HepG2 (cell line): ENCODE measurements around the gene PSORS1C1. TPM values are rescaled to one million over a fixed set of nuclear protein-coding genes. Genes with fewer than 3 reads are reported as not detected.

ENCODE experiments used
- ATF2 ChIP-seq: sonication (generic); formaldehyde crosslinking; IDR thresholded peaks from 2 replicates; pipeline ENCODE4 v1.4.0; 2020; ENCODE audit warnings: missing genetic modification reagents
- CTCF ChIP-seq: sonication (generic); formaldehyde crosslinking; IDR thresholded peaks from 2 replicates; pipeline ENCODE4 v1.5.0; 2020; ENCODE audit warnings: mild to moderate bottlenecking, missing genetic modification reagents, moderate library complexity
- HBP1 ChIP-seq: IDR thresholded peaks from 2 replicates; pipeline ENCODE4 v1.6.1; 2016; ENCODE audit warnings: low read depth, control low read depth
- JARID2 ChIP-seq: sonication (generic); formaldehyde crosslinking; IDR thresholded peaks from 2 replicates; pipeline ENCODE4 v1.8.1; 2023; ENCODE audit warnings: missing genetic modification reagents, inconsistent platforms; ENCODE audit not compliant: insufficient replicate concordance
- MAZ ChIP-seq, 2 experiments: sonication (generic) in 1 of 2; formaldehyde crosslinking in 1 of 2; IDR thresholded peaks; 2 replicates each; pipeline versions ENCODE4 v1.5.0 to v1.6.1; 2012 to 2020; ENCODE audit warnings: low read depth in 2 of 2, mild to moderate bottlenecking in 2 of 2, borderline replicate concordance in 1 of 2, improper control_type of control experiment in 1 of 2, low read length in 1 of 2, missing genetic modification reagents in 1 of 2, moderate library complexity in 1 of 2
- NCOA1 ChIP-seq: sonication (generic); formaldehyde crosslinking; IDR thresholded peaks from 2 replicates; pipeline ENCODE4 v1.9.0; 2021; ENCODE audit warnings: missing genetic modification reagents
- NFE2 ChIP-seq: sonication (generic); formaldehyde crosslinking; IDR thresholded peaks from 2 replicates; pipeline ENCODE4 v1.4.0; 2020; ENCODE audit warnings: missing genetic modification reagents
- NKX3-1 ChIP-seq: sonication (generic); formaldehyde crosslinking; IDR thresholded peaks from 2 replicates; pipeline ENCODE4 v1.5.0; 2020; ENCODE audit warnings: missing genetic modification reagents
- PBX2 ChIP-seq: IDR thresholded peaks from 2 replicates; pipeline ENCODE4 v1.6.1; 2016; ENCODE audit warnings: control low read depth
- PHF21A ChIP-seq: sonication (generic); formaldehyde crosslinking; IDR thresholded peaks from 2 replicates; pipeline ENCODE4 v1.5.0; 2020; ENCODE audit warnings: mild to moderate bottlenecking, missing genetic modification reagents
- POGZ ChIP-seq: sonication (generic); formaldehyde crosslinking; IDR thresholded peaks from 2 replicates; pipeline ENCODE4 v1.4.0; 2020; ENCODE audit warnings: mild to moderate bottlenecking, missing genetic modification reagents
- RBFOX2 ChIP-seq: fragments of 200-400 bp; formaldehyde crosslinking; IDR thresholded peaks from 2 replicates; pipeline ENCODE4 v1.6.1; 2017; ENCODE audit warnings: low read depth, mild to moderate bottlenecking, low read length
- RCOR2 ChIP-seq: IDR thresholded peaks from 2 replicates; pipeline ENCODE4 v1.6.1; 2016; ENCODE audit warnings: missing biosample characterization, missing genetic modification reagents
- SCMH1 ChIP-seq: sonication (generic); formaldehyde crosslinking; IDR thresholded peaks from 2 replicates; pipeline ENCODE4 v1.9.0; 2021; ENCODE audit warnings: missing genetic modification reagents, mild to moderate bottlenecking, borderline replicate concordance
- SP140L ChIP-seq: sonication (generic); formaldehyde crosslinking; IDR thresholded peaks from 2 replicates; pipeline ENCODE4 v1.4.0; 2020; ENCODE audit warnings: missing genetic modification reagents, borderline replicate concordance
- STAG1 ChIP-seq: sonication (generic); formaldehyde crosslinking; IDR thresholded peaks from 2 replicates; pipeline ENCODE4 v1.4.0; 2020; ENCODE audit warnings: missing genetic modification reagents
- TRIM24 ChIP-seq: sonication (generic); formaldehyde crosslinking; IDR thresholded peaks from 2 replicates; pipeline ENCODE4 v1.8.0; 2022; ENCODE audit warnings: mild to moderate bottlenecking, missing genetic modification reagents
- ZBTB49 ChIP-seq: sonication (generic); formaldehyde crosslinking; IDR thresholded peaks from 2 replicates; pipeline ENCODE4 v1.4.0; 2020; ENCODE audit warnings: missing genetic modification reagents, borderline replicate concordance
- ZNF124 ChIP-seq: sonication (generic); formaldehyde crosslinking; IDR thresholded peaks from 2 replicates; pipeline ENCODE4 v1.4.0; 2020; ENCODE audit warnings: missing genetic modification reagents
- ZNF292 ChIP-seq: sonication (generic); formaldehyde crosslinking; IDR thresholded peaks from 2 replicates; pipeline ENCODE4 v1.8.1; 2022; ENCODE audit warnings: mild to moderate bottlenecking, low read depth, missing genetic modification reagents, borderline replicate concordance
- ZNF446 ChIP-seq: sonication (generic); formaldehyde crosslinking; IDR thresholded peaks from 2 replicates; pipeline ENCODE4 v1.5.0; 2020; ENCODE audit warnings: mild to moderate bottlenecking, missing genetic modification reagents
- ZNF598 ChIP-seq: sonication (generic); formaldehyde crosslinking; IDR thresholded peaks from 2 replicates; pipeline ENCODE4 v1.5.1; 2020; ENCODE audit warnings: mild to moderate bottlenecking, missing genetic modification reagents, borderline replicate concordance
- polyA plus RNA-seq, 8 experiments: library from polyadenylated mRNA; depleted of rRNA in 3 of 8; stranded (reverse) in 7 of 8; unstranded in 1 of 8; fragments of >200 nt; fragmentation: Illumina TruSeq in 4 of 8; extraction: Trizol in 4 of 8; gene quantifications; 2 replicates each; pipeline versions ENCODE4 v1.2.1 to v1.2.3, GENCODE V29; 2011 to 2016; ENCODE audit warnings: low read depth in 4 of 8, missing spikeins in 1 of 8, mixed read lengths in 1 of 8; ENCODE audit not compliant: insufficient read depth in 1 of 8
- total RNA-seq, 5 experiments: library from RNA; depleted of rRNA; stranded (reverse); fragments of >200 nt; fragmentation: Illumina TruSeq; extraction: Trizol; gene quantifications; 2 replicates each; pipeline ENCODE4 v1.2.3, GENCODE V29; 2016; ENCODE audit warnings: low read depth in 1 of 5

Gene PSORS1C1
- total and polyA plus RNA-seq, 2 of the 13 experiments (the other 11 are each of a cell fraction or from before 2014, with no cell fraction given): 0.01 to 0.02 TPM

GRCh38 chr6:31186052-31186734 lies 71.6 kb downstream of the PSORS1C1 start (continued):
- peak; percentile 96 for TF ChIP-seq ZNF598
- no peak for TF ChIP-seq STAG1
- peak; percentile 25; the same call in 1 of the 2 replicates for TF ChIP-seq POGZ (CRISPR knock-in tag)
- peak; percentile 56; the same call in 1 of the 2 replicates for TF ChIP-seq RCOR2
- peak; percentile 85 for TF ChIP-seq JARID2 (CRISPR knock-in tag)
- TF ChIP-seq NCOA1 (CRISPR knock-in tag): peak; percentile 95
- no peak for TF ChIP-seq SCMH1 (CRISPR knock-in tag)
- TF ChIP-seq NKX3-1 (CRISPR knock-in tag): 0 out of 2 replicates have a peak, but pooled peaks have one; percentile 37
- peak; percentile 67 for TF ChIP-seq RBFOX2
- TF ChIP-seq ZNF446 (CRISPR knock-in tag): no peak
- no peak for TF ChIP-seq ZBTB49 (CRISPR knock-in tag)
- no peak for TF ChIP-seq SP140L (CRISPR knock-in tag)
- TF ChIP-seq ZNF124: peak; percentile 29
- peak; percentile 78 for TF ChIP-seq PHF21A (CRISPR knock-in tag)
- TF ChIP-seq ATF2 (CRISPR knock-in tag): peak; percentile 41
- no peak for TF ChIP-seq TRIM24 (CRISPR knock-in tag)
- peak; percentile 75 for TF ChIP-seq PBX2
- no peak for TF ChIP-seq HBP1 (CRISPR knock-in tag)
- no peak for TF ChIP-seq NFE2
- no peak for TF ChIP-seq CTCF (CRISPR knock-in tag)
- no peak for TF ChIP-seq MAZ (IDR thresholded peaks at IDR 0.05; ENCODE audit: borderline replicate concordance, low read depth, low read length)
- TF ChIP-seq MAZ (CRISPR knock-in tag; IDR thresholded peaks at IDR 0.05; ENCODE audit: low read depth): no peak
- TF ChIP-seq ZNF292 (CRISPR knock-in tag): peak; percentile 62
